Measurements from ENCODE around the gene RBM19.

The RBM19 gene

GRCh38 chr12:113934060-113934814, 31.9 kb downstream of the RBM19 start:
- no peak for DNase-seq

GRCh38 chr12:113933201-113933786, 32.8 kb downstream of the RBM19 start:
- peak in 24 of 56 donors; percentile 1 to 61 (median 26) for DNase-seq

- DNase-seq: peak in 54 of 56 donors; percentile 7 to 90 (median 62)
Measured at GRCh38 chr12:113932381-113933196, 33.5 kb downstream of the RBM19 start.

GRCh38 chr12:113931517-113931916, 34.6 kb downstream of the RBM19 start:
- no peak for DNase-seq

- no peak for DNase-seq
Measured at GRCh38 chr12:113930249-113930648, 35.9 kb downstream of the RBM19 start.

- no peak for DNase-seq
Measured at GRCh38 chr12:113929312-113929989, 36.7 kb downstream of the RBM19 start.

GRCh38 chr12:113926788-113927187, 39.3 kb downstream of the RBM19 start:
- DNase-seq: no peak

- no peak for DNase-seq
Measured at GRCh38 chr12:113924341-113924740, 41.8 kb downstream of the RBM19 start.

GRCh38 chr12:113923251-113923650, 42.9 kb downstream of the RBM19 start:
- no peak for DNase-seq

GRCh38 chr12:113921430-113921829, 44.7 kb downstream of the RBM19 start:
- no peak for DNase-seq

- no peak for DNase-seq
Measured at GRCh38 chr12:113919791-113920190, 46.3 kb downstream of the RBM19 start.

GRCh38 chr12:113918306-113918705, 47.8 kb downstream of the RBM19 start:
- DNase-seq: no peak

GRCh38 chr12:113917393-113917792, 48.7 kb downstream of the RBM19 start:
- DNase-seq: no peak

- no peak for DNase-seq
Measured at GRCh38 chr12:113914806-113915205, 51.3 kb downstream of the RBM19 start.

GRCh38 chr12:113914176-113914575, 51.9 kb downstream of the RBM19 start:
- DNase-seq: no peak

GRCh38 chr12:113912760-113913329, 53.3 kb downstream of the RBM19 start:
- DNase-seq: peak in 50 of 56 donors; percentile 10 to 83 (median 50)

GRCh38 chr12:113911971-113912759, 54.0 kb downstream of the RBM19 start:
- no peak for DNase-seq

- DNase-seq: no peak
Measured at GRCh38 chr12:113910751-113911272, 55.3 kb downstream of the RBM19 start.

- DNase-seq: no peak
Measured at GRCh38 chr12:113909776-113910420, 56.2 kb downstream of the RBM19 start.
